ENCODE measurements around the gene ZMIZ1.

The ZMIZ1 gene

GRCh38 chr10:79176052-79176501 lies 107.3 kb downstream of the ZMIZ1 start:
- H3K4me3 ChIP-seq (ENCODE audit: low read length) = no peak overlapping the region
- DNase-seq (ENCODE audit: low read depth, low spot score) = no peak

GRCh38 chr10:79176949-79177602 lies 108.3 kb downstream of the ZMIZ1 start:
- H3K4me3 ChIP-seq (ENCODE audit: low read length) = no peak overlapping the region
- DNase-seq (ENCODE audit: low read depth, low spot score) = no peak

DNA sequence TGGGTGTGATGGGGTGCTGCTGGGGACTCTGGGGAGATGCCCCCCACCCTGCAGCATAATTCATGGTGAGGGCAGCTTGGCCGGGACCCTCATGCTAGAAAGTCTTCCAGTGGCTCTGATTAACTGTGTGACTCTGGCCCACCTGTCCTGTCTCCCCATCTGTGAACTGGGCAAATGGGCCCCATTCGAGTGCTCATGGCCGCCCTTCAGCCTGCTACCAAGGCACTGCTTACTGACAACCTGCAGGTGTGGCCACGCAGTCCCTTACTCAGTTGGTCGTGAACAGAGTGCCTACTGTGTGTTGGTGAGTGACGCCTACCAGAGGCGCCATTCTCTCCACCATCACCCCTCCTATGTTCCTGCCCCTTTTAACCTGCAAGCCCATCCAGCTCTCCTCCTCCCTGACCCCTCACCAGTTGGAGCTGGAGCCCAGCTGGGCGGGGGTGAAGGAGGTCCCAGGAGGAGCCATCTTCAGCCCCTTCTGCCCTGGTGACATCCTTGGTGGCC lies 109.4 kb downstream of the ZMIZ1 start:
- DNase-seq (ENCODE audit: low read depth, low spot score) = no peak

DNA sequence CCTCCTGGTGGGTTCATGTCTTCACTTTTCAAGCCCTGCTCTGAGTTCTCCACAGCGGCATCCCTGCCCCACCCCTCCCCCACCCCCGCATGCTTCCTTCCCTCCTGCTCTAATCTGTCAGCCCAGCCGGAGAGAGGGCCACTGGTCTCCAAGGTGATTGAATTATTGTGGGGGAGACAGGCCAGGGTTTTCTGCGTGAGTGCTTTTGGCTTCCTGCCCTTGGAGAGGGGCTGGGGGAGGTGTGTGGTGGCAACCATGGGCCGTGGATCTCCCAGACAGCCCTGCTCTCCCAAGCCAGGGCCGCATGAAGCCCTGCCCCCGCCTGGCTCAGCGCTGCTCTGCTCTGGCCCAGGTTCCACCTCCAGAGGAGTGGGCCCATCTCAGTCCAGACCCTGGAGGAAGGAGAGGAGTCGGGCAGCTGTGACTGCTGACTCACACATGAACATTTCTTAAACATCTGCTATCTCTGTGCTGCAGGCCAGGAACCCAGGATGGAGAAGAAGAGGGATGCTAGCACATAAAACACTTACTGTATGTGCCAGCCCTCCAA lies 109.9 kb downstream of the ZMIZ1 start:
- DNase-seq (ENCODE audit: low read depth, low spot score) = peak; percentile 49

More for the DNA sequence above, 109.4 kb downstream of the ZMIZ1 start:
- no peak overlapping the region for H3K4me3 ChIP-seq (ENCODE audit: low read length)

GRCh38 chr10:79179164-79179956 lies 110.6 kb downstream of the ZMIZ1 start:
- H3K4me3 ChIP-seq (ENCODE audit: low read length) = no peak overlapping the region
- DNase-seq (ENCODE audit: low read depth, low spot score) = peak; percentile 7

More for the DNA sequence above, 109.9 kb downstream of the ZMIZ1 start:
- no peak overlapping the region for H3K4me3 ChIP-seq (ENCODE audit: low read length)

DNA sequence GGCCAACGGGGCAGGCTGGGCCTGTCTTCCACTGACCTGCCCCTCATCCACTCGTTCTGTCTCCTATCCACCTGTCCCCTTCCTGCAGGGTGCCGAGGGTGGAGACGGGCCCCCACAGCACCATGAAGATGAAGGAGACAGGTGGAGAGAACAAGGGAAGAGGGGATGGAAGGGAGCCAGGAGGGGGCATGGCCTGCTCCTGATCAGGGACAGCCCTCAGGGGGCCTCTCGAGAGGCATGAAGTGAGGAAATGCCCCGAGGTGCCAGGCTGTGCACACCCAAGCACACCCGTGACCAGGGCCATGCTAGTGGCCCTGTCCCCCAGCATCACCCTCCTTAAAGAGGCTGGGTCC lies 111.2 kb downstream of the ZMIZ1 start:
- DNase-seq (ENCODE audit: low read depth, low spot score) = no peak
- no peak overlapping the region for H3K4me3 ChIP-seq (ENCODE audit: low read length)

GRCh38 chr10:79180414-79181221 lies 111.9 kb downstream of the ZMIZ1 start:
- DNase-seq (ENCODE audit: low read depth, low spot score) = no peak
- no peak overlapping the region for H3K4me3 ChIP-seq (ENCODE audit: low read length)

DNA sequence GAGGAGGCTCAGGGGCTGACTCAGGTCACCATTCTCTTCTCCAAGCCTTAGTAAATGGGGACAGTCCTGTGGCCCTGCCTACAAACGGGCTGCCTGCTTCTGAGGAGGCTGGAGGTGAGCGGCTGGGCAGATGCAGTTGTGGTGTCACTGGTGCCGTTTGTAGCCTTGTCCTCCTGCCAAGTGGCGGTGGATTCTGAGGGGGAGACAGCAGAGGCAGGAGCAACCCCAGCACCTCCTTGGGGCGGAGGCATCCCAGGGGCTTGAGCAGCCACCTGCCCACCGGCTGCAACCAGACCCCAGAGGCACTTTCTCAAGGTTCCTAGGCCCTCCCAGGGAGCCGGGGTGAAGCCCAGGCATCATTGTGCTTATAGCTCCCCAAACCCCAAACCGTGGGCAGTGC lies 112.5 kb downstream of the ZMIZ1 start:
- DNase-seq (ENCODE audit: low read depth, low spot score) = no peak
- no peak overlapping the region for H3K4me3 ChIP-seq (ENCODE audit: low read length)

GRCh38 chr10:79181698-79182521 lies 113.1 kb downstream of the ZMIZ1 start:
- no peak overlapping the region for H3K4me3 ChIP-seq (ENCODE audit: low read length)
- no peak for DNase-seq (ENCODE audit: low read depth, low spot score)

- H3K4me3 ChIP-seq (ENCODE audit: low read length) = no peak overlapping the region
- DNase-seq (ENCODE audit: low read depth, low spot score) = no peak
These were observed 114.2 kb downstream of the ZMIZ1 start for GRCh38 chr10:79182781-79183467.

DNA sequence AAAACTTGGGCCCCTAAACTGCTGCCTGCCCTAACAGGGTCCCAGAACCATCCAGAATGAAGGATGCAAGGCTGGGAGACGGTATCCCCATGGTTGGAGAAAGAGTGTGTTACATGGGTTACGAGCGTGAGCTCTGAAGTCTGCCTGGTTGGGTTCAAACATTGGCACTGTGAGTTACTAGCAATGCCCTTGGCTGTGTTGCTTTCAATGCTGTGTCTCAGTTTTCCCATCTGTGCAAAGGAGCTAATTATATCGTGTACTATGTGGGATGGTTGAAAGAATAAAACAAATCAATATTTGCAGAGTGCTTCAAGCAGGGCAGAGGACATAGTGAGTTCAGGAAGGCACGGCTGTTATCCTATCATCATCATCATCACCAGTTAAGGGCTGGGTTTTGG lies 114.7 kb downstream of the ZMIZ1 start:
- H3K4me3 ChIP-seq (ENCODE audit: low read length) = no peak overlapping the region
- DNase-seq (ENCODE audit: low read depth, low spot score) = no peak

- H3K4me3 ChIP-seq (ENCODE audit: low read length) = no peak overlapping the region
- DNase-seq (ENCODE audit: low read depth, low spot score) = no peak
These were observed 115.4 kb downstream of the ZMIZ1 start for GRCh38 chr10:79184145-79184625.

DNA sequence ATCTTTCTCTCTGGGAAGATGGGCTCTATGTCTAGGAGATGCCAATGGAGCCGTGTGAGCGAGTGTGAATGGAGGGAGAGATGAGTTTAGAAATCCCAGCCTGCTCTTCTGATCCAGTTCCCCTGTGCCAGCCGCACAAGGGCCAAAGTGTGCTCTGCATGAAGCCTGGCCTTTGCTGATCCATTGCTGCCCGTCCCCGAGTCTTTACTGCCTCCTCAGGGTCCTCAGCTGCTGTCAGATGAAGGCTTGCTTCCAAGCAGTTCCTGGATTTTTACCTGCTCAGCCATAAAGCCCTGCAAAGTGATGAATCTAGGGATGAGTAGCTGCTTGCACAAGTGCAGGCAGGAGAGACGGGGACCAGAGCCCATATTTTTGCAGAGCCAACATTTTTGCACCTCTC lies 115.9 kb downstream of the ZMIZ1 start:
- no peak overlapping the region for H3K4me3 ChIP-seq (ENCODE audit: low read length)
- DNase-seq (ENCODE audit: low read depth, low spot score) = no peak

DNA sequence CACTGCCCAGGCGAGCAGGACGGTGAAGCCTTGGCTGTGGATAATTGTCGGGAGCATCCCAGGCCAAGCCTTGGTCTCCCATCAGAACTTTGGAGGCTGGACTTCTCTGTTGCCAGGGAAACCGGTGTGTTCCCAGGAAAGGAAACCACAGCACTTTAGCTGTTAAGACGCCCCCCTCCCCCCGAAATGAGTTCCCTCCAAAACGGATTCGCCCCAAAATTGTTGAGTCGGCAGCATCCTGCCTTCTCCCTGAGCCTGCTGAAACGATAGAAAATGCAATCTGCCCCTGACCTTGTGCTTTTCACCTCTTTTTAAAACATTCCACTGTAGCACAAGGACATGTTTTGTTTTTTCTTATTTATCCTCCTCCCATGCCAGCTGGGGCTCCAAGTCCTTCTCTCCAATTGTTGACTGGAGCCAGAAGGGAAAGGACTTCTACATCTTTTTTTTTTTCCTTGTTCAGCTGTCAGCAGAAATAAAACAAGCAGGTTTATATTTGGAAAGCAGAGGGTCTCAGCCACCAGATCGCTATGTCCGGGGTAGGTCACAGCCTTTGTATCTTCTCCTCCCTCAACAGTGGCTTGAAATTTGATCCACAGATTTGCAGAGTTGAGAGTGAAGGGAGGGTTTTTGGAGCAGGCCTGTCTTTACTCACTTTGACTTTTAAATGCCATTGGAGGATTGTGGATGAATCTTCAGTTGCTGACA lies 116.5 kb downstream of the ZMIZ1 start:
- H3K4me3 ChIP-seq (ENCODE audit: low read length) = no peak overlapping the region
- no peak for DNase-seq (ENCODE audit: low read depth, low spot score)

- H3K4me3 ChIP-seq (ENCODE audit: low read length) = no peak overlapping the region
- no peak for DNase-seq (ENCODE audit: low read depth, low spot score)
These were observed 117.1 kb downstream of the ZMIZ1 start for GRCh38 chr10:79185796-79186374.

- DNase-seq (ENCODE audit: low read depth, low spot score) = no peak
- no peak overlapping the region for H3K4me3 ChIP-seq (ENCODE audit: low read length)
These were observed 117.8 kb downstream of the ZMIZ1 start for GRCh38 chr10:79186486-79187120.

Data from Jurkat, Clone E6-1 (cell line).